Sciatic nerve (tissue), 1 donor: ENCODE measurements around the gene GBA2. TPM values are rescaled to one million over a fixed set of nuclear protein-coding genes. Genes with fewer than 3 reads are reported as not detected.

Source experiments
- microRNA-seq: library from miRNA; unstranded; fragments of <30 nt; microRNA quantifications from one replicate; pipeline ENCODE4 v1.2.0, GENCODE V29; 2020
- total RNA-seq: library from RNA; stranded (reverse); fragmentation: NEBNext Ultra II Directional; extraction: Animal tissue kit (Norgen Biotek cat#: 25700); gene quantifications from one replicate; pipeline ENCODE4 v1.2.1, GENCODE V29; 2021
- donor health status: DM: no; HTN: no; CAD: no.

The GBA2 gene
- total RNA-seq, 1 donor from 2014 or later: 67.5 TPM

Small RNA genes lying within 50 kb of the gene (microRNA-seq; reads per million reads assigned to microRNA genes)
- gene MIR6852: not detected
- gene MIR6853: not detected

Other genes with a start within 250 kb of the GBA2 start
- gene TESK1, start 144.0 kb downstream of the GBA2 start, total RNA-seq: 49.0 TPM
- gene CD72, start 130.8 kb downstream of the GBA2 start, total RNA-seq: 5.5 TPM
- gene SIT1, start 98.3 kb downstream of the GBA2 start, total RNA-seq: 0.67 TPM
- gene RMRP, start 91.2 kb downstream of the GBA2 start, total RNA-seq: 12,220 TPM
- 28.0 TPM for gene CCDC107, start 90.9 kb downstream of the GBA2 start, total RNA-seq
- not detected for gene ARHGEF39, start 84.0 kb downstream of the GBA2 start, total RNA-seq
- gene CA9, start 75.3 kb downstream of the GBA2 start, total RNA-seq: not detected
- 165 TPM for gene TPM2, start 59.3 kb downstream of the GBA2 start, total RNA-seq
- gene TLN1, start 17.0 kb downstream of the GBA2 start, total RNA-seq: 411 TPM
- gene CREB3, start 16.6 kb downstream of the GBA2 start, total RNA-seq: 28.8 TPM
- gene RGP1, start 59 bp upstream of the GBA2 start, total RNA-seq: 28.9 TPM
- gene MSMP, start 5.0 kb upstream of the GBA2 start, total RNA-seq: not detected
- gene NPR2, start 42.4 kb upstream of the GBA2 start, total RNA-seq: 41.8 TPM
- 6.3 TPM for gene SPAG8, start 63.0 kb upstream of the GBA2 start, total RNA-seq
- gene HINT2, start 65.8 kb upstream of the GBA2 start, total RNA-seq: 31.2 TPM
- not detected for gene FAM221B, start 79.5 kb upstream of the GBA2 start, total RNA-seq
- 31.7 TPM for gene TMEM8B, start 80.0 kb upstream of the GBA2 start, total RNA-seq
- gene OR13J1, start 121.2 kb upstream of the GBA2 start, total RNA-seq: not detected
- 4.5 TPM for gene HRCT1, start 157.0 kb upstream of the GBA2 start, total RNA-seq
- gene SPAAR, start 160.3 kb upstream of the GBA2 start, total RNA-seq: 5.8 TPM
- not detected for gene OR2S2, start 208.9 kb upstream of the GBA2 start, total RNA-seq